ENCODE results near the gene NPAS4. TPM values are rescaled to one million over a fixed set of nuclear protein-coding genes. Genes with fewer than 3 reads are reported as not detected.

The NPAS4 gene
- total and polyA plus RNA-seq, 2 of the 4 experiments (the other 2 are of a cell fraction), result under 0.01 to 0.77 TPM

- H3K4me2 ChIP-seq (ENCODE audit: low read depth, low read length), result no peak overlapping the region
- DNase-seq (no peak), ATAC-seq (ENCODE audit: low read depth) (no peak)
- in situ Hi-C loops (cut with MboI; ENCODE audit: low sequenced_read_pairs) (no loop called here), intact Hi-C loops (cut with micrococcal nuclease) (no loop called here), dilution Hi-C loops (cut with HindIII; ENCODE audit: low sequenced_read_pairs, unreplicated experiment) (no loop called here)
- no peak for TF ChIP-seq POLR2A (IDR thresholded peaks at IDR 0.05; ENCODE audit: low read depth, low read length)
- TF ChIP-seq NFE2L2 (IDR thresholded peaks at IDR 0.05; ENCODE audit: low read depth, low read length), result no peak
- TF ChIP-seq MAFK (IDR thresholded peaks at IDR 0.05; ENCODE audit: low read depth, low read length), result no peak
- TF ChIP-seq RAD21 (IDR thresholded peaks at IDR 0.05; ENCODE audit: low read length), result no peak
- TF ChIP-seq CTCF (conservative IDR thresholded peaks at IDR 0.05; ENCODE audit: low read depth, low read length), result no peak
- TF ChIP-seq BHLHE40 (IDR thresholded peaks at IDR 0.05; ENCODE audit: low read depth, low read length), result no peak
- H4K91ac ChIP-seq (ENCODE audit: insufficient read depth, low read depth, low read length), result no peak overlapping the region
- H3K9me3 ChIP-seq (ENCODE audit: control insufficient read depth, insufficient read depth, low read length), result no peaks in the 10 kb centered on the region
- no peak overlapping the region for H3K9ac ChIP-seq (ENCODE audit: low read depth, low read length)
- H2BK120ac ChIP-seq (ENCODE audit: low read depth, low read length), result no peak overlapping the region
- no peak overlapping the region for H3K4ac ChIP-seq (ENCODE audit: low read depth, low read length)
- peaks cover 12% of the 10 kb centered on the region for H3K27me3 ChIP-seq (ENCODE audit: control insufficient read depth, insufficient read depth, low read length)
- H4K8ac ChIP-seq (ENCODE audit: low read depth in 2 of 2, low read length in 2 of 2), result no peak overlapping the region
- H2AK5ac ChIP-seq (ENCODE audit: low read depth, low read length), result no peak overlapping the region
- H3K18ac ChIP-seq (ENCODE audit: low read depth, low read length), result no peak overlapping the region
- H2BK5ac ChIP-seq (ENCODE audit: low read depth, low read length, poor library complexity, severe bottlenecking), result no peak overlapping the region
- H2BK20ac ChIP-seq (ENCODE audit: low read depth, low read length), result no peak overlapping the region
- H4K5ac ChIP-seq (ENCODE audit: low read depth, low read length), result no peak overlapping the region
- no peak overlapping the region for H3K56ac ChIP-seq (ENCODE audit: extremely low read depth, insufficient read depth, low read length)
- H3K9me1 ChIP-seq (ENCODE audit: insufficient read depth, low read length), result no peaks in the 10 kb centered on the region
- H3K36me3 ChIP-seq (ENCODE audit: control insufficient read depth, insufficient read depth, low read length), result no peaks in the 10 kb centered on the region
- WGBS, 2 experiments (ENCODE audit: extremely low coverage in 2 of 2, insufficient read length in 1 of 2), result no CpG with 5 or more reads among the region's 6 CpGs
- no peak overlapping the region for H2BK15ac ChIP-seq (ENCODE audit: low read depth, low read length)
- H3K79me1 ChIP-seq (ENCODE audit: low read depth in 1 of 2, low read length in 2 of 2), result no peaks in the 10 kb centered on the region
- H3K4me1 ChIP-seq (ENCODE audit: control insufficient read depth, insufficient read depth, low read length), result no peaks in the 10 kb centered on the region
- H3K23ac ChIP-seq (ENCODE audit: low read depth, low read length), result no peak overlapping the region
- no peak overlapping the region for H3K14ac ChIP-seq (replicated peaks; ENCODE audit: low read depth, low read length)
- no peaks in the 10 kb centered on the region for H4K20me1 ChIP-seq (ENCODE audit: insufficient read depth, low read length)
- ChIA-PET CTCF (interaction anchor here (1.3 kb wide), 1 partner anchor 80 kb away, joined by 4 read pairs; no protein-coding TSS in a partner anchor), POLR2A (ENCODE audit: unreplicated experiment) (no interaction called here)
- H3K4me3 ChIP-seq (ENCODE audit: insufficient read depth, low read depth, low read length), result no peak overlapping the region
- no peak overlapping the region for H3K27ac ChIP-seq (ENCODE audit: insufficient read depth, low read length)
- H2AK9ac ChIP-seq (replicated peaks; ENCODE audit: low read depth, low read length, poor library complexity), result no peak overlapping the region
- no TSS peak for BruUV-seq (replicated peaks)
- H2AFZ ChIP-seq (replicated peaks; ENCODE audit: low read length, poor library complexity), result no peak overlapping the region
Measured at GRCh38 chr11:66391322-66391721, 29.5 kb upstream of the NPAS4 start.
